C1 segment of cervical spinal cord (tissue), 14 donors: ENCODE results near the gene COL13A1.
A peak's percentile ranks its signal among the peaks of the same experiment; 100 is the strongest.

Experiments used
- DNase-seq, 14 donors: peaks; one replicate each; lab custom pipeline; 2025; lab: John Stamatoyannopoulos, UW

Gene COL13A1

DNA sequence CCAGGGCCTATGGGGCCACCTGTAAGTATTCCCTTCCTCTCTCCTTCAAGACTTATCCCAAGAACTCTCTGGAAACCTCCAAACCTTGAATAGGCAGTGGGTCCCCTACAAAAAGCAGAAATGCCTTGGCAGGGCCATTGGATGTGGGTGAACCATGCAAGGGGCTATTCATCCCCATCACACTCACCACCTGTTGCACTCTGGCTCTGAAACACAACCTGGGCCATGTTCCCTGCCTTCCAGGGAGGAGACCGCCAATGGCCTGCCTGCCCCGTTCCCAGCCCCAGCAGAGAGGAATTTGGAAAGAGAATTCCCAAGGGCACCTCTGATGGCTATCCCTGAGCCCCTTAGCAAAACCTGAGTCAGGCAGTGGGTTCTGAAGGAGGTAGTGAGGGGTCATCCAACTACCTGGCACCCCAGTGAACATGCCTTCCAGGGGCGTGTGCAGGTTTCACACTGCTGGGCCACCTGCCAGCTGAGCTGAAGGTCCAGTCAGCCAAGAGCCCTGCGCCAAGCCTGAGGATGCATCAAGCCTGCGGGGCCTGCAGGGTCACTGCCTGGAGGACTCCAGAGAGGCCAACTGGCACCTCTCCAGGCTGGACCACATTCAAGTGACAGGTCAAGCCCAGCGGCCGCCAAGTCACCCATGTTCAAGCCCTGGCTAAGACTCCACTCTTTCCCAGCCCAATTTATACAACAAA lies 101.3 kb downstream of the COL13A1 start:
- peak in 3 of 14 donors; percentile 13 to 83 (median 17) for DNase-seq

DNA sequence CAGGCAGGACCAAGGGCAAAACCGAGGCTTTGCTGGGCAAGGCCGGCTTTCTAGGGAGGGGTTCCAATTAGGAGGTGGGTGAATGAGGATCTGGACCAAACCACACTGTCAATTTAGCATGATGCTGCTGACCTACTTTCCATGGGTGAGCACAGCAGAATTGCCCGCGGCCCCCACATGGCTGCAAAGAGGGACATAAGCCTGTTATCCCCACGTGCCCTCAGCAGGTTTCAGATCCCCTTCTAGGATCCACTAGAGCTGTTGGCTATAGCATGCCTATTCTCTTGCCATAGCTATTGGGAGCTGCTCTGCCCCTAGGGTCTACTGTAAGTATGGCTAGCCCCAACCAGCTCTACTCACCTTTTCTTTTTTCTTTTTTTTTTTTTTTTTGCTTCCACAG lies 102.8 kb downstream of the COL13A1 start:
- DNase-seq, result peak in 1 of 14 donors; percentile 47

DNA sequence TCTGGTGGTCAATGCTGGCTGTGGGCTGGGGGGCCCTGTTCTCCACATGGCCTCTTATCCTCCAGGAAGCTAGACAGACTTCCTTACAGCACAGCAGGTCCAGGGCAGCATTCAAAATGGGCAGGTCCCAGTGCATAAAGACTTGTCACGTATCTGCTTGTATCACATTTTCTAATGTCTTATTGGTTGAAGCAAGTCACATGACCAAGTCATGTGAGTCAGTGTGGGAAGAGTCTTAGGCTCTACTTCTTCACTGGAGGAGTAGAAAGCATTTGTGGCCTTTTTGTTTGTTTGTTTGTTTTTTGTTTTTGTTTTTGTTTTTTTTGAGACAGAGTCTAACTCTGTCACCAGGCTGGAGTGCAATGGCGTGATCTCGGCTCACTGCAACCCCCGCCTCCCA lies 104.7 kb downstream of the COL13A1 start:
- DNase-seq, result no peak

DNA sequence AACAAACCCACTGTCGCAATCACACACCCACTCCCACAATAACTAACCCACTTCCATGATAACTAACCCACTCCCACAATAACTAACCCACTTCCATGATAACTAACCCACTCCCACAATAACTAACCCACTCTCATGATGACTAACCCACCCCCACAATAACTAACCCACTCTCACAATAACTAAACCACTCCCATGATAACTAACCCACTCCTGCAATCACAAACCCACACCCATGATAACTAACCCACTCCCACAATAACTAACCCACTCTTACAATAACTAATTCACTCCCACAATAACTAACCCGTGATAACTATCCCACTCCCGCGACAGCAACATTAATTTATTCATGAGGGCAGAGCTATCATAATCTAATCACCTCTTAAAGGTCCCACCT lies 105.8 kb downstream of the COL13A1 start:
- no peak for DNase-seq

DNA sequence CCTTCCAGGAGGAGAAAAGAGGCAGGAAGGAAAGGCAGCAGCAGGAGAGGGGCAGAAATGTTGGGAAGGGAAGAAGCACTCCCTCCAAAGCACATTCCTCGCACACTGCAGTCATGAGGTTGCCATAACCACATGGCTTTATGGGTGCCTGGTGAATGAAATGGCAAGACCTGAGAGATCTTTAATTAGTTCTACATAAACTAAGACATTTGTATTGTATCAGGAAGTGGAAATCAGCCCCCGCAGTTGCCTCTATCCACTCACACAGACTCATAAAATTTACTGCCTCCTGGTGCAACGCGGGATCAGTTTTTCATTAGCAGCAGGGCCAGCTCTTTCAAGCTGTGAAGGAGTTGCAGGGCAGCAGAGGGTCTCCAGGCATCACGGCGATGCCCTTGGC lies 106.4 kb downstream of the COL13A1 start:
- DNase-seq, result no peak

DNA sequence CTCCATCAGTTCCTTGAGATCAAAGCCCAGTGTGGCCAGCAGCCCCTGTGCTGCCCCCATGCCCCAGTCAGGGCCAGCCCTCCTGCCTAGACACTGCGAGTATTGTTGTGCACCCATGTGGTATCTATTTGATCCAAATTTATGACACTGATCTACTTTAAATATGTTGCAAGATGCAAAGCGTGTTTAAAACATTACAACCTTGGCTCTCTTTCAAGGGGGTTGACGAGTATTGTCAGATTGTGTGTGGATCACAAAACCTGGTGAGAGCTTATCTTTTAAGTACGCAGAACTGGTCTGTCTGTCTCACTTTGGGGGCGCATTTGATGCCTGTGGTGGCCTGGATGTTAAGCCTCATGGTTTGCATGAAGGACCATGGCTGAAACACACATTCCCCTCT lies 108.9 kb downstream of the COL13A1 start:
- no peak for DNase-seq

DNA sequence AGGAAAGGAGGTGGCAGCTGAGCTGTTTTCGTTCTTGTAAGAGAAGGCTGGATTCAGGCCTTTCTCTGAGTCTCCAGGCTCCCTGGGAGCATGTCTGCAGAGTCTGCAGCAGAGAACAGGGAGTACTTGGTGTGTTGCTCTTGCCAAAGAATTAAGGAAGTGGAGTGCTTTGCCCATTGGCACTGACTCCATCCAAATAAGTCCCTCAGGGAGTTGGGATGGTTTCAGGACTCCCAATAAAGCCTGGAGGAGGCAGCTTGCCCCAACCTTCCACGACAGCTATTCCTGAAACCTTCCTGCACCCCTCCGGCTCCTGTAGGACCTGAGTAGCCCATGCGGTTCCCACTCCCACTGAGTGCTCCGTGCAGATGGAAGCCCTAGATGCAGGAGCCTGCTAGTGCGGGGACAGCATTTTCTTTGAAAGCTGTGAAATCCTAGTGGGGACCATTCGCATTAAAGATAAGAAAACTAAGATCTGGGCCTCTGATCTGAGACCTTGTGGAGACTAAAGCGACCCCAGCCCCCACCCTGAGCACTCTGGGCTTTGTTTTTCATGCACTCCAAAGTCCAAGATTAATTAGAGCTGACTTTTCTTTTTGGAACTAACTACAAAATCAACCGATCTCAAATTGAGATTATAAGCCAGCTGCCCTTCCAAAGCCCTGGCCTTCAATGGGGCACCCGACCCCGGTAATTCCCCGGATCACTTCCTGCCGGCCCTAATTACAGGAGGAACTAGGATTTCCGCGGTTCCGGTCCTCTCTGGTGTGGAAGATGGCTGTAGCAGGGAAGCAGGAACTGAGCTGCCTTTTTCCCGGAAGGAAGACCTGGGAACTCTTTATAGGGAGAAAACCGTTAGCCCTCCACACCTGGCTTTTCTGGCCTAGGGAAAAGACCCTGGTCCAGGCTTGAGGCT lies 110.2 kb downstream of the COL13A1 start:
- DNase-seq, result peak in 7 of 14 donors; percentile 17 to 89 (median 31)

DNA sequence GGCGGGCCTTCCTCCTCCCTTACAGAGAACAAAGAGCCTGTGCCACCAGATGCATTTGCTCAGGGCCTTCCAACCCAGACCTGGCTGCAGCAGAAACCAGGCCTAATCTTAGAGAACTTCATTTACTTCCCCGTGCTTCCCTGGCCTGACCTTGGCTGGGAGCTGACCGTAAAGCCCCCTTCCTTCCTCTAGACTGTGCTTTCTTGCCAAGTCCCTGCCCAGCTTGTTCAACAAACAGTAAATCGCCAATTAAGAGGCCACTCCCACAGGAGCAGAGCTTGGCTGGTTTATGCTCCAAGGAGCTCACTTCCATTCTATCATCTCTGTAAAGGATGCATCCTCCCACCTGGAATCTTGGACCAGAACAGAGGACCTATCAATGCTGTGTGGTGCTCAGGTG lies 110.9 kb downstream of the COL13A1 start:
- DNase-seq, result no peak

DNA sequence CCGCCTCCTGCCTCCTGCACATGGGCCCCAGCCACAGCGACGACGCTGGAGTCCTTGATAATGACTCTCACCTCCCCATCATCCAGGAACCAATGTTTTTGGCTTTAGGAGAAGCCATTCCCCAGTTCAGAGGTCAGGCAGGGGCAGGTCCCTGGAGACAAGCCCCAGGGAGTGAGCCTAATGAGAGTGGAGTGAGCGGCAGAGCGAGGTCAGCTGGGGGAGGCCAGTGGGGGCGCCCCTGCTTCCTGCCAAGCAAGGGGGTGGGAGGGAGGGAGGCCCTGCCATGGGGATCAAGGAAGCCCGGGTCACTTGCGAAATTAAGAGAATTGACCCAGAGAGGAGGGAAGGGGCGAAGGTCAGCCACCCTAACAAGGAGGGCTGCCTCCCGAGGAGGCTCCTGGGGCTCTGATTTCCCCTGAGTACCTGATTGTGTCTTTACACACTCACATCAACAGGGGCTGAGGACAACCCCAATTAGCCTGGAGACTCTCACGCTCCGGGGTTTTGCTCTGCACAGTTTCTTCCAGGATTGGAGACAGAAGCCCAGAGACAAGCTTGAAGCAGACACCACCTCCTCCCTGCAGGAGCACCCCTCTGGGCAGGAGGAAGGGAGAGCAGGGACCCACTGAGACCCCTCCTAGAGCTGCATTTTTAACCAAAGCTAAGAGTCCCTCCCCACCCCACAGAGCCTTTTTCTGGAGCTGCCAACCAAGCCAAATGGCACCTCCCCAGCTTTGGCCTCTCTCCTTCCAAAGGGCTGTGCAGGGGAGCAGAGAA lies 112.1 kb downstream of the COL13A1 start:
- DNase-seq, result no peak

DNA sequence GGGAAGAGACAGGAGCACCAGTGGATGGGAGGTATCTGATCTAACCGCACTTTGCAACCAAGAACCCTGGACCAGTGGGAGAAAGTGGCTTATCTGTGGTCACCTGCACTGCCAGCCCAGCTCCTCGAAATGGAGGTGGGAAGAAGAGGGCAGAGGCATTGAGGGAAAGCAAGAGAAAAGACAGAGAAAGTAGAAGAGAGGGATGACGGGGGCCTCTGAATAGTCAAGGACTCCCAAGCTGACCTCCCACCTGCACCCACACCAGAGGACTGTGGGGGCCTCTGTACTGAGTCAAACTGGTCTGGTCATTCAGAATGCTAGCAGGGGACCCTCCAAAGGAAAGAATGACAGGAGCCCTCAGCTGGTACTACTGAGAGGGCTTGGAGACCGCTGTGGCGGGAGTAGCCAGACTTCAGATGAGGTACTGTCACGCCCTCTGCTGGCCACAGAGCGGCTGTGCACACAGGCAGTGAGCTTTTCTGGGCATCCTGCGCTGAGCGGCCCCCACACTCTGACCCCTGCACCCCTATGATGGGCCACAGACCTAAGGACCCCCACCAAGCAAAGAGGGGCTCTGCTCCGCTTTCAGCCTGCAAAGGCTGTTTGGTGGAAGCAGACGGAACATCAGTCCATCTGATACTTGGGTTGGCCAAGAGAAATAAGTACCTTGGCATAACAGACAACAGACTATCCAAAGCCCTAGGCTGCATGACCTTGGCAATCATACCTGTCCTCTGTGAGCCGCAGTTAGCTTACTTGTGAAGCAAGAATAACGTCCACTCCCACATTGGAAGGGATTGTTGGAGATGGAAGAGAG lies 112.9 kb downstream of the COL13A1 start:
- peak in 13 of 14 donors; percentile 4 to 69 (median 36) for DNase-seq

DNA sequence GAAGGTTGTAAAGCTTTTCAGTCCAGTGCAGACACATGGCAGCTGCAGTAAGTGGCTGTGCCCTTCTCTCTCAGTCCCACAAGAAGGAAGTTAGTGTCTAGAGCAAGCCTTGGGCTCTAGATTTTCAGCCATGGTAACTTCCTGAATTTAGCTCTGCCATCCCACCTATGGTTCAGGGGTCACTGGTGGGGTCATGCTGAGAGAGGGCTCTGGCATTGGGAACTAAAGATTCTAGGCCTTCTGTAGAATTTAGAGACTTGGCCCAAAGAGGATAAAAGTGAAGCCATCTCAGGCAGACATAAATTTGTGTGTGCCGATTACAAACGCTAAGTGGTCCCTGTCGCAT lies 113.5 kb downstream of the COL13A1 start:
- no peak for DNase-seq

DNA sequence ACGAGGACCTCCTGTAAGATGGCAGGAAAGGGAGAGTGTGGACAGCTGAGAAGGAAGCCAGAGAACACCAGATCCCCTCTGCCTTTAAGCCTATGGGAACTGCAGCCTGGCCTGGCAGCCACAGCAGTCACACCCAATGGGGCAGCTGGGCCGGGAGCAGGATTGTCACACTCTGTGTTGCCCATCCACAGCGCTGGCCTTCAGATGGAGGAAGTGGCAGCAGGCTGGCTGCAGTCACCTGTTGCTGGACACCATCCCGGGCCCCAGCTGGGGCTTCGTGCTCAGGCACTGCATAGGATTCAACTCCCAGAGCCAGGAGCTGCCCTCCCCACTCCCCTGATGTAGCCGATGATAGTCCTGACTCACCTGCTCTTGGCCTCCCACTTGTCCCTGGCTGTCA lies 114.4 kb downstream of the COL13A1 start:
- DNase-seq, result no peak

DNA sequence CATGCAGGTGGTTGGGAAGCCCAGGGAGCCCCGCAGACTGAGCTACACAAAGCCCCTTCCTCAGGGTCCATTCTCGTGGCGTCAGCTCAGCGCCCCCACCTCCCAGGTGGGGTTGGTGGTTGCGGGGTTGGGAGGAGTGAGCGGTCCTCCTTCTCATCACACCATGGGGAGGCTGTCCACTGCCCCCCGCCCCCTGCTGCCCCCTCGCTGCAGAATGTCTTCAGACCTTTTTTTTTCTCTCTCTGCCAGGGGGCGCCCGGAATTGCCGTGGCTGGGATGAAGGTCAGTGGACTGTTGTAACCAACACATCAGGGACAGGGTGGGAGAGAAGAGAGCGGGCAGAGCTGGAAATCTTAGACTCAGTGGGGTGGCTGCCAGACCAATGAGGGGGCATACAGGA lies 116.3 kb downstream of the COL13A1 start:
- DNase-seq, result no peak

DNA sequence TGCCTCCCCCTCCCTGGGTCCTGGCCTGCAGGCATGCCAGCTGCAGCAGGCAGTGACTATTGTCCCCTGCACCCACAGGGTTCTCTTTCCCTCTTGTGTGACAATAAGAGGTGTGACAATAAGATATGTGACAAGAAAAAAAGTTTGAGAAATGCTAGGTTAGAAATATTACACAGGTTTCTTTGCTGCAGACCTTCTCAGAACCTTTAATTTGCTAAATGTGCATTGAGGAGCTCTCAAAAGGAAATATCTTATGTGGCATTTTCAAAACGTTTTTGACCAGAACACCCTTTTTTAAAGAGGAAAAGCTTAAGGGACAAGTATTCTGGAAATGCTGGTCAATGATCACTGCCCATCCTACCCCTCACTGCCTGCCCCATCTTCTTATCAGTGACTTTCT lies 117.5 kb downstream of the COL13A1 start:
- no peak for DNase-seq

DNA sequence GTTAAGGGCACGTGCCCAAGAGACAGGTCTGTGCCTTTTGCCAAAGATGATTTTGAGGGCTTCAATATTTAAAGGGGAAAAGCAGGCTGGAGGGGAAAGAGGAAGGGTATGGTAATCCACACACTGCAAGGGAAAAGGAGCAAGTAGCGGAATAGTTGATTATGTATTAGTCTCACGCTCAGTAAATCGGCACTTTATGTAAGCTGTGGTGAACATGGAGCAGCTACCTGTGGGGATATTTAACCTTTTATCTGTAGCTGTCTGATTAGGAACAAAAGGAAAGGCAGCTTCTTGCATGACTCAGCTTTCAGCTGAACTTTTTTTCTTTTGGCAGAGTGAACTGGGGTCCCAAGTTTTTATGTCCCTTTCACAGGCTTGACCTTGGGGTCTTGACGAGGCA lies 123.4 kb downstream of the COL13A1 start:
- no peak for DNase-seq

DNA sequence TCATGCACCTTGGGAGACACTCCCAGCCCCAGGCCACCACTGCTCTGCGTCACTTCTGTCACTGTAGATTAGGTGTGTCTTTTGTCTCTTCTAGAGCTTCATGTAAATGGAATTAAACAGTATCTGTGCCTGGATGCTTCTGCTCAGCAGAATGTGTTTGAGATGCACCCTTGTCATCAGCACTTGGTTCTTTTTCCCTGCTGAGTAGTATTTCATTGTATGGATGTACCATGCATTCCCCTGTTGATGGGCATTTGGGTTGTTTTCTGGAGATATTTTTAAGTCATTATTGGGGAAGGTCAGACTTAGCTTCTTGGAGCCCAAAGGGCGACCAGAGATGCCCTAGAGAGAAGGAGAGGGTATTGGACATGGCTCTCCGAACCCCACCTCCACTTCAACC lies 126.6 kb downstream of the COL13A1 start:
- DNase-seq, result no peak

DNA sequence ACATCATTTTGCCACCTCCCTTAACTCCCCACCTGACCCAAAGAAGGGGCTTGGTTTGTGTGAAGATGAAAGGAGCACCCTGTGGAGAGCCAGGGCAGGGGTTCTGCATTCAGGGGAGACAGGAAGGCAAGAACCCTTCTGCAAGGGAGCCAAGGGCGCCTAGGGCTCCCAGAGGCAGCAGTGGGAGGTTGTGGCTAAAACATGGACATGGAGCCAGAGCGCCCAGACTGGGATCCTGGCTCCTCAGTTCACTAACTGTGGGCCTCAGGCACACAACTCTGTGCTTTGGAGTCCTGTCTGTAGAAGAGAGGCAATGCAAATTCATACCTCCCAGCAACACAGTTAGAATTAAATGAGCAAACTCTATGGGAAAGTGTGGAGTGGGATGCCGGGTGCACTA lies 127.9 kb downstream of the COL13A1 start:
- no peak for DNase-seq

DNA sequence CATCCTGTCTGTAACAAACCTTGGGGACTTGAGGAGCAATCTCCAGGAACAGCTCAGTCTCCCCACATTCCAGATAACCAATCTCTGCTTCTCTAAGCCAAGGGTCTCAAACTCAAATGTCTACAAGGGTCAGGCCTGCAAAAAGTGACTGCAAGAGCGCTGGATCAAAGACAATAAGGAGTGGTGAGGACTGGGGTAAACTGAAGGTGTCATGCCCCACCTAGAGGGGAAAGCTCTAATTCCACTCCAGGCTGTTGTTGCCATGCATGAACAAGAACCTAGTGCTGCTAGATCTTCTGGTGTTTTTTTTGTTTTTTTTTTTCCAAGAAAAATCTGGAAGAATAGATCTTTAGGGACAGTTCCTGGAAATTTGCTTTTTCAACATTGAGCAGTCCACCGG lies 133.1 kb downstream of the COL13A1 start:
- DNase-seq, result no peak

DNA sequence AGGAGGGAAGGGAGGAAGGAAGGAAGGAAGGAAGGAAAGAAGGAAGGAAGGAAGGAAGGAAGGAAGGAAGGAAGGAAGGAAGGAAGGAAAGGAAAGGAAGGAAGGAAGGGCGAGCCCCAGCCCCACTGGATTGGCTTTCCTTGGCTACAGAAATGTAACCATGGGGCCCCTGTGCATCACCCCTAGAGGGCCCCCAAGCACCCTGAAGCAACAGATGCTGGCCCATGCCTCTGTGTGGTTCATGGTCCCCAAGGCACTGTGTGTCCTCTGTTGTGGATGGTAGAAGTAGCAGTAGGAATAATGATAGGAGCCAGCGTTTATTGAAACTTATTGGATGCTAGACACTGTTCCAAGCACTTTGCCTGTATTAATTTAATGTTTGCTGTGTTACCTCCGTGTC lies 134.4 kb downstream of the COL13A1 start:
- DNase-seq, result peak in 2 of 14 donors; percentile 3 to 5

DNA sequence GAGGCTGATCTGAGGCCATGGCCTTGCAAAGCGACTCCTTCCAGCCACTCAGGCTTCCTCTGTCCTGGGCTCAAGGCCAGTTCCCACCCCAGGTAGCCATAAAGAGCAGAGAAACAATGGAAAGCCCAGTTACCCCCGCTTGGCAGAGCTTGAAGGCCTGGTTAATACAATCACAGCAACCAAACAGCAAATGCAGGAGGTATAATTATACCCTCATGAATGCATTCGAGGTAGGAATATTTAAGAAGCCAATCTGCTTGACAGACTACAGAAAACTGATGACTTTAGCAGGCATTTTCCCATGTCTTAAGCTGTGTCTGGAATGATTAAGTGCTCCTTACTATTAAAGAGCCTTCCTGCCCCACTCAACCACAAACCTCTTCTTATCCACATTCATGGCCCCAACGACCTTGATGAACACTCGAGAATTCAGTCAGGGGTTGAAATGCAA lies 136.9 kb downstream of the COL13A1 start:
- peak in 1 of 14 donors; percentile 10 for DNase-seq

DNA sequence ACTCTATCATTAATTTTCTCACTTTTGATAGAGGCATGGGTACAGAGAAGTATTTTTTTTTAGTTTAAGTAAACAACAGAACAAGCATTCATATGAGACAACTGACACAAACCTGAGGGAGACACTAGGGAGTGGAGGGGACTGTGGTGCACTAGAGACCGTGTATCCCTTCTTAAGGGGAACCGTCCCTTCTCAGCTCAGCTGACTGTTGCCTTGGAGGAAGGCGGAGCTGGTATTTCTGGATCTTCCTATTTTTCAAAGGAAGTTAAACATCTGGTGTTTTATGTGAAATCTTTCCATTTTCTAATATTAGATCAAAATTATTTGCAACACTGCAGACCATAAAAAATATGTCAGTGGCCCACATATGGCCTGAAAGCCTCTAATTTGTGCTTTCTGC lies 137.4 kb downstream of the COL13A1 start:
- DNase-seq, result no peak
